ENCODE results near the gene GFRA1. TPM values are rescaled to one million over a fixed set of nuclear protein-coding genes. Genes with fewer than 3 reads are reported as not detected.

The GFRA1 gene
- polyA plus RNA-seq, 3 donors: not detected

DNA sequence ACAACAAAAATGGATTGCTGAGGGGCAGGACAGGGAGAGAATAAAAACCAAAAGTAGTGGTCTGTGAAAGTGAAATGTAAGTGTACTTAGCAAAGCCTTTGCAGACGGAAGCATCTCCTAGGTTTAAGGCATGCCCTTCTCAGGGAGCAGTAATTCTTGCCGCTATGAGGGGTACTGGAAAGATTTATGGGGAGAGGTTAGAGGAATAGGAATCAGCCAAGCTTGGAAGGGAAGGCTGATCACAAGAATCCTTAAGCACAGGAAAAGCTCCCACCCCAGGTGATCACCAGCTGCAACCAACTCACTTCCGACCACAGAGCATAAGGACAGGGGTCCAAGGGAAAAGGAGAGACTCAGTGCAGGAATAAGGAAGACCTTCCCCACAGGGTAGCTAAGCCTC, 10.3 kb downstream of the GFRA1 start:
- no peaks in the 10 kb centered on the region for H3K36me3 Mint-ChIP-seq
- peaks cover 0 to 13% (median 10%) of the 10 kb centered on the region in 3 donors for H3K27me3 Mint-ChIP-seq (ENCODE audit: low read depth in 3 of 3)
- H3K4me1 Mint-ChIP-seq: no peaks in the 10 kb centered on the region
- Histone ChIP-seq H3K79me2 (ENCODE audit: insufficient read depth, low read length) (no peaks in the 10 kb centered on the region), H3K9ac (ENCODE audit: insufficient read depth, low read length, poor library complexity, severe bottlenecking) (no peak overlapping the region), H3K4me3 (replicated peaks in 1 of 3; ENCODE audit: low read depth in 2 of 3, low read length in 3 of 3) (no peak overlapping the region), H2AFZ (ENCODE audit: insufficient read depth, low read depth, low read length, poor library complexity, severe bottlenecking) (no peak overlapping the region), H3K27me3 (ENCODE audit: control insufficient read depth in 2 of 2, insufficient read depth in 2 of 2, low read length in 2 of 2) (peaks cover 5 to 9% of the 10 kb centered on the region in 2 donors), H3K36me3 (replicated peaks in 1 of 2; ENCODE audit: control insufficient read depth in 1 of 2, insufficient read depth in 2 of 2, low read length in 2 of 2) (no peaks in the 10 kb centered on the region), H3K4me2 (replicated peaks; ENCODE audit: extremely low read depth, low read length, poor library complexity, severe bottlenecking) (no peak overlapping the region), H4K20me1 (ENCODE audit: insufficient read depth, low read length) (no peaks in the 10 kb centered on the region), H3K9me3 (replicated peaks in 1 of 2; ENCODE audit: control insufficient read depth in 1 of 2, insufficient read depth in 1 of 2, low read length in 2 of 2) (no peaks in the 10 kb centered on the region), H3K27ac (ENCODE audit: low read depth in 1 of 2, low read length in 2 of 2) (no peak overlapping the region), H3K4me1 (ENCODE audit: control insufficient read depth in 1 of 2, insufficient read depth in 2 of 2, low read length in 2 of 2) (no peaks in the 10 kb centered on the region)
- 100% methylated on average over 1 of the region's 3 CpGs for WGBS (ENCODE audit: insufficient coverage)
- no peak overlapping the region for H3K27ac Mint-ChIP-seq
- no peak for DNase-seq
- peaks cover 0 to 1% (median 0%) of the 10 kb centered on the region in 7 donors for H3K9me3 Mint-ChIP-seq
- intact Hi-C loops (cut with micrococcal nuclease): no loop called here
- H3K4me3 Mint-ChIP-seq: no peak overlapping the region
- TF ChIP-seq CTCF (IDR thresholded peaks at IDR 0.05): no peak

GRCh38 chr10:116260599-116260998, 12.4 kb downstream of the GFRA1 start:
- no peak overlapping the region for H3K4me2 ChIP-seq (replicated peaks; ENCODE audit: extremely low read depth, low read length, poor library complexity, severe bottlenecking)

More at GRCh38 chr10:116260599-116260998, 12.4 kb downstream of the GFRA1 start:
- Mint-ChIP-seq H3K4me3 (no peak overlapping the region), H3K4me1 (no peaks in the 10 kb centered on the region), H3K27me3 (ENCODE audit: low read depth in 3 of 3) (peaks cover 0 to 8% (median 5%) of the 10 kb centered on the region in 3 donors), H3K27ac (no peak overlapping the region), H3K36me3 (no peaks in the 10 kb centered on the region), H3K9me3 (peaks cover 0 to 1% (median 0%) of the 10 kb centered on the region in 7 donors)
- Histone ChIP-seq H3K27me3 (ENCODE audit: control insufficient read depth in 2 of 2, insufficient read depth in 2 of 2, low read length in 2 of 2) (peaks cover 0 to 4% of the 10 kb centered on the region in 2 donors), H3K27ac (ENCODE audit: low read depth in 1 of 2, low read length in 2 of 2) (no peak overlapping the region), H4K20me1 (ENCODE audit: insufficient read depth, low read length) (no peaks in the 10 kb centered on the region), H2AFZ (ENCODE audit: insufficient read depth, low read depth, low read length, poor library complexity, severe bottlenecking) (no peak overlapping the region), H3K9ac (ENCODE audit: insufficient read depth, low read length, poor library complexity, severe bottlenecking) (no peak overlapping the region), H3K4me1 (ENCODE audit: control insufficient read depth in 1 of 2, insufficient read depth in 2 of 2, low read length in 2 of 2) (no peaks in the 10 kb centered on the region), H3K36me3 (replicated peaks in 1 of 2; ENCODE audit: control insufficient read depth in 1 of 2, insufficient read depth in 2 of 2, low read length in 2 of 2) (no peaks in the 10 kb centered on the region), H3K9me3 (replicated peaks in 1 of 2; ENCODE audit: control insufficient read depth in 1 of 2, insufficient read depth in 1 of 2, low read length in 2 of 2) (no peaks in the 10 kb centered on the region), H3K79me2 (ENCODE audit: insufficient read depth, low read length) (no peaks in the 10 kb centered on the region), H3K4me3 (replicated peaks in 1 of 3; ENCODE audit: low read depth in 2 of 3, low read length in 3 of 3) (no peak overlapping the region)
- intact Hi-C loops (cut with micrococcal nuclease): no loop called here
- no CpG with 5 or more reads among the region's 2 CpGs for WGBS (ENCODE audit: insufficient coverage)
- no peak for TF ChIP-seq CTCF (IDR thresholded peaks at IDR 0.05)
- no peak for DNase-seq

Data from CD14-positive monocyte (primary cell).